ENCODE measurements around the gene NOC3L. TPM values are rescaled to one million over a fixed set of nuclear protein-coding genes. Genes with fewer than 3 reads are reported as not detected.

The NOC3L gene
- total and polyA plus RNA-seq, 2 of the 4 experiments (the other 2 are of a cell fraction): 11.9 to 26.5 TPM

GRCh38 chr10:94357193-94357592, 5.5 kb downstream of the NOC3L start:
- Histone ChIP-seq H3K18ac (ENCODE audit: low read depth, low read length) (no peak overlapping the region), H3K36me3 (ENCODE audit: control insufficient read depth, insufficient read depth, low read length) (peaks cover 11% of the 10 kb centered on the region), H3K4me3 (ENCODE audit: insufficient read depth, low read depth, low read length) (no peak overlapping the region), H3K9me1 (ENCODE audit: insufficient read depth, low read length) (no peaks in the 10 kb centered on the region; the same call in 1 of the 2 replicates), H3K9me3 (ENCODE audit: control insufficient read depth, insufficient read depth, low read length) (no peaks in the 10 kb centered on the region), H3K14ac (replicated peaks; ENCODE audit: low read depth, low read length) (no peak overlapping the region), H4K8ac (ENCODE audit: low read depth in 2 of 2, low read length in 2 of 2) (no peak overlapping the region), H2BK20ac (ENCODE audit: low read depth, low read length) (no peak overlapping the region), H4K91ac (ENCODE audit: insufficient read depth, low read depth, low read length) (no peak overlapping the region), H3K23ac (ENCODE audit: low read depth, low read length) (no peak overlapping the region), H2BK5ac (ENCODE audit: low read depth, low read length, poor library complexity, severe bottlenecking) (no peak overlapping the region), H3K4me1 (ENCODE audit: control insufficient read depth, insufficient read depth, low read length) (peaks cover 2% of the 10 kb centered on the region), H2AFZ (replicated peaks; ENCODE audit: low read length, poor library complexity) (no peak overlapping the region), H3K4ac (ENCODE audit: low read depth, low read length) (no peak overlapping the region), H3K27ac (ENCODE audit: insufficient read depth, low read length) (no peak overlapping the region), H3K9ac (ENCODE audit: low read depth, low read length) (no peak overlapping the region), H3K79me1 (ENCODE audit: low read depth in 1 of 2, low read length in 2 of 2) (peaks cover 11 to 20% of the 10 kb centered on the region in 2 experiments), H3K56ac (ENCODE audit: extremely low read depth, insufficient read depth, low read length) (no peak overlapping the region), H3K27me3 (ENCODE audit: control insufficient read depth, insufficient read depth, low read length) (no peaks in the 10 kb centered on the region), H4K5ac (ENCODE audit: low read depth, low read length) (no peak overlapping the region), H2AK9ac (replicated peaks; ENCODE audit: low read depth, low read length, poor library complexity) (no peak overlapping the region), H2BK120ac (ENCODE audit: low read depth, low read length) (no peak overlapping the region), H4K20me1 (ENCODE audit: insufficient read depth, low read length) (peaks cover 8% of the 10 kb centered on the region; the same call in 1 of the 2 replicates), H2AK5ac (ENCODE audit: low read depth, low read length) (no peak overlapping the region), H3K4me2 (ENCODE audit: low read depth, low read length) (no peak overlapping the region), H2BK15ac (ENCODE audit: low read depth, low read length) (no peak overlapping the region)
- BruUV-seq (replicated peaks): no TSS peak
- dilution Hi-C loops (cut with HindIII; ENCODE audit: low sequenced_read_pairs, unreplicated experiment): no loop called here
- TF ChIP-seq NFE2L2 (IDR thresholded peaks at IDR 0.05; ENCODE audit: low read depth, low read length): no peak
- TF ChIP-seq MXI1 (IDR thresholded peaks at IDR 0.05; ENCODE audit: borderline replicate concordance, low read depth, low read length): no peak
- no peak for TF ChIP-seq SMC3 (IDR thresholded peaks at IDR 0.05; ENCODE audit: low read depth, low read length)
- TF ChIP-seq BHLHE40 (IDR thresholded peaks at IDR 0.05; ENCODE audit: low read depth, low read length): no peak
- TF ChIP-seq, protein P1, sequence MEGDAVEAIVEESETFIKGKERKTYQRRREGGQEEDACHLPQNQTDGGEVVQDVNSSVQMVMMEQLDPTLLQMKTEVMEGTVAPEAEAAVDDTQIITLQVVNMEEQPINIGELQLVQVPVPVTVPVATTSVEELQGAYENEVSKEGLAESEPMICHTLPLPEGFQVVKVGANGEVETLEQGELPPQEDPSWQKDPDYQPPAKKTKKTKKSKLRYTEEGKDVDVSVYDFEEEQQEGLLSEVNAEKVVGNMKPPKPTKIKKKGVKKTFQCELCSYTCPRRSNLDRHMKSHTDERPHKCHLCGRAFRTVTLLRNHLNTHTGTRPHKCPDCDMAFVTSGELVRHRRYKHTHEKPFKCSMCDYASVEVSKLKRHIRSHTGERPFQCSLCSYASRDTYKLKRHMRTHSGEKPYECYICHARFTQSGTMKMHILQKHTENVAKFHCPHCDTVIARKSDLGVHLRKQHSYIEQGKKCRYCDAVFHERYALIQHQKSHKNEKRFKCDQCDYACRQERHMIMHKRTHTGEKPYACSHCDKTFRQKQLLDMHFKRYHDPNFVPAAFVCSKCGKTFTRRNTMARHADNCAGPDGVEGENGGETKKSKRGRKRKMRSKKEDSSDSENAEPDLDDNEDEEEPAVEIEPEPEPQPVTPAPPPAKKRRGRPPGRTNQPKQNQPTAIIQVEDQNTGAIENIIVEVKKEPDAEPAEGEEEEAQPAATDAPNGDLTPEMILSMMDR (conservative IDR thresholded peaks at IDR 0.05; ENCODE audit: low read depth, low read length): no peak
- ChIA-PET POLR2A (ENCODE audit: unreplicated experiment) (no interaction called here), CTCF (interaction anchor here (1.1 kb wide), 1 partner anchor 87 kb away, joined by 3 read pairs; no protein-coding TSS in a partner anchor)
- DNase-seq (no peak), ATAC-seq (ENCODE audit: low read depth) (no peak)
- in situ Hi-C loops (cut with MboI; ENCODE audit: low sequenced_read_pairs): no loop called here
- intact Hi-C loops (cut with micrococcal nuclease): no loop called here
- no CpG with 5 or more reads among the region's 3 CpGs for WGBS, 2 experiments (ENCODE audit: extremely low coverage in 2 of 2, insufficient read length in 1 of 2)
